ENCODE data around the gene MYL6. TPM values are rescaled to one million over a fixed set of nuclear protein-coding genes. Genes with fewer than 3 reads are reported as not detected.

The MYL6 gene
- total RNA-seq, 1 experiment from 2014 or later, result 932 TPM

GRCh38 chr12:56146492-56147460 is 11.4 kb upstream of the MYL6 start (continued):
- TF ChIP-seq, protein P1, sequence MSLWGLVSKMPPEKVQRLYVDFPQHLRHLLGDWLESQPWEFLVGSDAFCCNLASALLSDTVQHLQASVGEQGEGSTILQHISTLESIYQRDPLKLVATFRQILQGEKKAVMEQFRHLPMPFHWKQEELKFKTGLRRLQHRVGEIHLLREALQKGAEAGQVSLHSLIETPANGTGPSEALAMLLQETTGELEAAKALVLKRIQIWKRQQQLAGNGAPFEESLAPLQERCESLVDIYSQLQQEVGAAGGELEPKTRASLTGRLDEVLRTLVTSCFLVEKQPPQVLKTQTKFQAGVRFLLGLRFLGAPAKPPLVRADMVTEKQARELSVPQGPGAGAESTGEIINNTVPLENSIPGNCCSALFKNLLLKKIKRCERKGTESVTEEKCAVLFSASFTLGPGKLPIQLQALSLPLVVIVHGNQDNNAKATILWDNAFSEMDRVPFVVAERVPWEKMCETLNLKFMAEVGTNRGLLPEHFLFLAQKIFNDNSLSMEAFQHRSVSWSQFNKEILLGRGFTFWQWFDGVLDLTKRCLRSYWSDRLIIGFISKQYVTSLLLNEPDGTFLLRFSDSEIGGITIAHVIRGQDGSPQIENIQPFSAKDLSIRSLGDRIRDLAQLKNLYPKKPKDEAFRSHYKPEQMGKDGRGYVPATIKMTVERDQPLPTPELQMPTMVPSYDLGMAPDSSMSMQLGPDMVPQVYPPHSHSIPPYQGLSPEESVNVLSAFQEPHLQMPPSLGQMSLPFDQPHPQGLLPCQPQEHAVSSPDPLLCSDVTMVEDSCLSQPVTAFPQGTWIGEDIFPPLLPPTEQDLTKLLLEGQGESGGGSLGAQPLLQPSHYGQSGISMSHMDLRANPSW (CRISPR knock-in tag; conservative IDR thresholded peaks at IDR 0.05; ENCODE audit: low read depth), result no peak
- TF ChIP-seq, protein P2, sequence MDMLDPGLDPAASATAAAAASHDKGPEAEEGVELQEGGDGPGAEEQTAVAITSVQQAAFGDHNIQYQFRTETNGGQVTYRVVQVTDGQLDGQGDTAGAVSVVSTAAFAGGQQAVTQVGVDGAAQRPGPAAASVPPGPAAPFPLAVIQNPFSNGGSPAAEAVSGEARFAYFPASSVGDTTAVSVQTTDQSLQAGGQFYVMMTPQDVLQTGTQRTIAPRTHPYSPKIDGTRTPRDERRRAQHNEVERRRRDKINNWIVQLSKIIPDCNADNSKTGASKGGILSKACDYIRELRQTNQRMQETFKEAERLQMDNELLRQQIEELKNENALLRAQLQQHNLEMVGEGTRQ (CRISPR knock-in tag; IDR thresholded peaks at IDR 0.05), result no peak
- no peak for TF ChIP-seq SOX15 (CRISPR knock-in tag; IDR thresholded peaks at IDR 0.05)

- Mint-ChIP-seq H3K36me3 (peaks cover 14% of the 10 kb centered on the region), H3K27me3 (ENCODE audit: low read depth) (no peaks in the 10 kb centered on the region), H3K4me3 (peak overlapping the region; percentile 93), H3K27ac (peak overlapping the region; percentile 82; the same call in 1 of the 2 replicates), H3K9me3 (no peaks in the 10 kb centered on the region), H3K4me1 (peaks cover 13% of the 10 kb centered on the region)
- POLR2A ChIA-PET, result interaction anchor here (1.9 kb wide), 1 partner anchor 72 kb away, joined by 5 read pairs; the partner anchor contains the start of gene RNF41
- CTCF ChIA-PET, result interaction anchor here (0.6 to 3.0 kb wide), 7 partner anchors 8 to 475 kb away, joined by 3 to 25 read pairs (median 6); partner anchors contain the start of genes ESYT1, SMARCC2 and ZC3H10
- DNase-seq (ENCODE audit: low spot score) (no peak), ATAC-seq (no peak)
- TF ChIP-seq, protein P3, sequence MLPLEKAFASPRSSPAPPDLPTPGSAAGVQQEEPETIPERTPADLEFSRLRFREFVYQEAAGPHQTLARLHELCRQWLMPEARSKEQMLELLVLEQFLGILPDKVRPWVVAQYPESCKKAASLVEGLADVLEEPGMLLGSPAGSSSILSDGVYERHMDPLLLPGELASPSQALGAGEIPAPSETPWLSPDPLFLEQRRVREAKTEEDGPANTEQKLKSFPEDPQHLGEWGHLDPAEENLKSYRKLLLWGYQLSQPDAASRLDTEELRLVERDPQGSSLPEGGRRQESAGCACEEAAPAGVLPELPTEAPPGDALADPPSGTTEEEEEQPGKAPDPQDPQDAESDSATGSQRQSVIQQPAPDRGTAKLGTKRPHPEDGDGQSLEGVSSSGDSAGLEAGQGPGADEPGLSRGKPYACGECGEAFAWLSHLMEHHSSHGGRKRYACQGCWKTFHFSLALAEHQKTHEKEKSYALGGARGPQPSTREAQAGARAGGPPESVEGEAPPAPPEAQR (CRISPR knock-in tag; IDR thresholded peaks at IDR 0.05), result no peak
- TF ChIP-seq, protein P4, sequence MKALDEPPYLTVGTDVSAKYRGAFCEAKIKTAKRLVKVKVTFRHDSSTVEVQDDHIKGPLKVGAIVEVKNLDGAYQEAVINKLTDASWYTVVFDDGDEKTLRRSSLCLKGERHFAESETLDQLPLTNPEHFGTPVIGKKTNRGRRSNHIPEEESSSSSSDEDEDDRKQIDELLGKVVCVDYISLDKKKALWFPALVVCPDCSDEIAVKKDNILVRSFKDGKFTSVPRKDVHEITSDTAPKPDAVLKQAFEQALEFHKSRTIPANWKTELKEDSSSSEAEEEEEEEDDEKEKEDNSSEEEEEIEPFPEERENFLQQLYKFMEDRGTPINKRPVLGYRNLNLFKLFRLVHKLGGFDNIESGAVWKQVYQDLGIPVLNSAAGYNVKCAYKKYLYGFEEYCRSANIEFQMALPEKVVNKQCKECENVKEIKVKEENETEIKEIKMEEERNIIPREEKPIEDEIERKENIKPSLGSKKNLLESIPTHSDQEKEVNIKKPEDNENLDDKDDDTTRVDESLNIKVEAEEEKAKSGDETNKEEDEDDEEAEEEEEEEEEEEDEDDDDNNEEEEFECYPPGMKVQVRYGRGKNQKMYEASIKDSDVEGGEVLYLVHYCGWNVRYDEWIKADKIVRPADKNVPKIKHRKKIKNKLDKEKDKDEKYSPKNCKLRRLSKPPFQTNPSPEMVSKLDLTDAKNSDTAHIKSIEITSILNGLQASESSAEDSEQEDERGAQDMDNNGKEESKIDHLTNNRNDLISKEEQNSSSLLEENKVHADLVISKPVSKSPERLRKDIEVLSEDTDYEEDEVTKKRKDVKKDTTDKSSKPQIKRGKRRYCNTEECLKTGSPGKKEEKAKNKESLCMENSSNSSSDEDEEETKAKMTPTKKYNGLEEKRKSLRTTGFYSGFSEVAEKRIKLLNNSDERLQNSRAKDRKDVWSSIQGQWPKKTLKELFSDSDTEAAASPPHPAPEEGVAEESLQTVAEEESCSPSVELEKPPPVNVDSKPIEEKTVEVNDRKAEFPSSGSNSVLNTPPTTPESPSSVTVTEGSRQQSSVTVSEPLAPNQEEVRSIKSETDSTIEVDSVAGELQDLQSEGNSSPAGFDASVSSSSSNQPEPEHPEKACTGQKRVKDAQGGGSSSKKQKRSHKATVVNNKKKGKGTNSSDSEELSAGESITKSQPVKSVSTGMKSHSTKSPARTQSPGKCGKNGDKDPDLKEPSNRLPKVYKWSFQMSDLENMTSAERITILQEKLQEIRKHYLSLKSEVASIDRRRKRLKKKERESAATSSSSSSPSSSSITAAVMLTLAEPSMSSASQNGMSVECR (CRISPR knock-in tag; IDR thresholded peaks at IDR 0.05; ENCODE audit: borderline replicate concordance), result no peak
- TF ChIP-seq MYBL2 (CRISPR knock-in tag; IDR thresholded peaks at IDR 0.05) (no peak), TP53 (CRISPR knock-in tag; IDR thresholded peaks at IDR 0.05) (no peak), ELF4 (CRISPR knock-in tag; IDR thresholded peaks at IDR 0.05; ENCODE audit: low read depth) (no peak), ZBTB43 (CRISPR knock-in tag; IDR thresholded peaks at IDR 0.05) (no peak)
- TF ChIP-seq, protein P5, sequence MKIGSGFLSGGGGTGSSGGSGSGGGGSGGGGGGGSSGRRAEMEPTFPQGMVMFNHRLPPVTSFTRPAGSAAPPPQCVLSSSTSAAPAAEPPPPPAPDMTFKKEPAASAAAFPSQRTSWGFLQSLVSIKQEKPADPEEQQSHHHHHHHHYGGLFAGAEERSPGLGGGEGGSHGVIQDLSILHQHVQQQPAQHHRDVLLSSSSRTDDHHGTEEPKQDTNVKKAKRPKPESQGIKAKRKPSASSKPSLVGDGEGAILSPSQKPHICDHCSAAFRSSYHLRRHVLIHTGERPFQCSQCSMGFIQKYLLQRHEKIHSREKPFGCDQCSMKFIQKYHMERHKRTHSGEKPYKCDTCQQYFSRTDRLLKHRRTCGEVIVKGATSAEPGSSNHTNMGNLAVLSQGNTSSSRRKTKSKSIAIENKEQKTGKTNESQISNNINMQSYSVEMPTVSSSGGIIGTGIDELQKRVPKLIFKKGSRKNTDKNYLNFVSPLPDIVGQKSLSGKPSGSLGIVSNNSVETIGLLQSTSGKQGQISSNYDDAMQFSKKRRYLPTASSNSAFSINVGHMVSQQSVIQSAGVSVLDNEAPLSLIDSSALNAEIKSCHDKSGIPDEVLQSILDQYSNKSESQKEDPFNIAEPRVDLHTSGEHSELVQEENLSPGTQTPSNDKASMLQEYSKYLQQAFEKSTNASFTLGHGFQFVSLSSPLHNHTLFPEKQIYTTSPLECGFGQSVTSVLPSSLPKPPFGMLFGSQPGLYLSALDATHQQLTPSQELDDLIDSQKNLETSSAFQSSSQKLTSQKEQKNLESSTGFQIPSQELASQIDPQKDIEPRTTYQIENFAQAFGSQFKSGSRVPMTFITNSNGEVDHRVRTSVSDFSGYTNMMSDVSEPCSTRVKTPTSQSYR (CRISPR knock-in tag; IDR thresholded peaks at IDR 0.05), result no peak
Measured at GRCh38 chr12:56150563-56150962, 7.6 kb upstream of the MYL6 start.
